ENCODE data around the gene UBR2.
"Not testable (repeated sequence)": the region's sequence is repeated elsewhere in the genome, so short reads cannot be mapped to it uniquely, and the experiment has no call there.

The UBR2 gene

DNA sequence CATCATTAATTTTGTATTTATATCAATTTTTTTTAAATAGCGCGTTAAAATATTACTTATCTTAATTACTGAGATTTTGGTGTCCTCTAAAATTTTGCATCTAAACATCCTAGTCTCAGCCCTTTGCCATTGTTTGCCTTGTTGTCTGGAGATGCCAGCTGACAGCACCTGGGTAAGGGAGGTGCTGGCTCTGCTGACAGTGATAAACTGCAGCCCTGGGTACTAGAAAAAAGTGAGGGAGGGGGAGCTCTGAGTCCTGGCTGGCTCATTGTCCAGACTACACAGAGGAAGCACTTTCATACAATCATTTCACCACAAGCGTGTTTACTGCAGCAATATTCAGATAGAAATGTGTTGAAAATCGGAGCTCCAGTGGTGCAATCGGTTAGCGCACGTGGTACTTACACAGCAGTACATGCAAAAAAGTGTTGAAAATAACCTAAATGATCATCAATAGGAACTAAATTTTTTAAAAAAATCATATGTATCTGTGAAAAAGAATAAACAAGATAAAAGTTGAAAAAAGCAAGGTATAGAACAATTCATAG, 18.5 kb upstream of the UBR2 start:
- no peak overlapping the region for H3K4me3 Mint-ChIP-seq
- H3K9me3 Mint-ChIP-seq, result no peaks in the 10 kb centered on the region

DNA sequence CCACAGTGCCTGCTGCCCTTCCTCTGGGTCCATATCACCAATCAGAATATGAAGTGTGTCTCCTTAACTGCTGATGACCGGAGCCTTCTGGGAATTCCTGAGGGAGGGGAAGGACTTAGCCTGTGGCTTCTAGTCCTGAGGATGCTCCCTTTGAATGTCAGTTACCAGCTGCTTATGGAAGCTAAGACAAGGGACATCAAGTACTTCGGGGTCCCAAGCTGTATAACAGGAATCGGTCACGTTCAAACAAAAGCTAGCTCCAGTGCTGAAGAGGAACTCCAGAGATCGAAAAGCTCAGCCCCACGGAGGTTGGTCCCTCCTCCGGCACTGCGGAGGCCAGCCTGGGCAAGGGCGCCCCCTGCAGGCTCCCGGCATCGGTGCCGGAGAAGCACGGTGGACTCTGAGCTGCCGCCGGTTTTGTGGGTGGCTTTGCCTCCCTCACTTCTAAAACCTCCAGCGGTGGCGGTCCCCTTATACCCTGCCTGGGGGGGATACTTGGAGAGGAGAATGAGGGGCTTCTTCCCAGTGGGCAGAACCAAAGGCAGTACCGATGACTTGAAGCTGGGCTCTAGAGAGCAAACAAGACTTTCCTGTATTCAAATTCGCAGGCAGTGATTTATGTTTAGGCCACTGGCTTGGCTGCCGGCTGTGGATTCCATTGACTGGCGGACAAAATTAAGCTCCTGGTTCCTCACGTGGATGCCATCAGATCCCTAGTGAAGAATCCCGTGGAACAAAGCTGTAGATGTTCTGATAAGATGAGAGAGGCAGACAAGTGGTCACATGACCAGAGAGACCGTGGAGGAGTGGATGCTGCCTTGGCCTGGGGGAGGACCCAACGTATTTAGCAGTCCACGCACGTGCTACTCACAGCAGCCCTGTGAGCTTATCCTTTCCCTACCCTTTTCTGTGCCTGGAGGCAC, 16.2 kb upstream of the UBR2 start:
- ATAC-seq (peak; percentile 100), DNase-seq (peak; percentile 89 to 90)
- Mint-ChIP-seq H3K27ac (peak overlapping the region; percentile 74 to 91), H3K4me3 (peak overlapping the region; percentile 78), H3K4me1 (peaks cover 13% of the 10 kb centered on the region), H3K27me3 (peaks cover 20% of the 10 kb centered on the region), H3K9me3 (no peaks in the 10 kb centered on the region)

More for the DNA sequence above, 18.5 kb upstream of the UBR2 start:
- Mint-ChIP-seq H3K4me1 (peaks cover 13% of the 10 kb centered on the region), H3K27ac (no peak overlapping the region), H3K27me3 (peaks cover 3% of the 10 kb centered on the region)
- DNase-seq (no peak), ATAC-seq (no peak)

DNA sequence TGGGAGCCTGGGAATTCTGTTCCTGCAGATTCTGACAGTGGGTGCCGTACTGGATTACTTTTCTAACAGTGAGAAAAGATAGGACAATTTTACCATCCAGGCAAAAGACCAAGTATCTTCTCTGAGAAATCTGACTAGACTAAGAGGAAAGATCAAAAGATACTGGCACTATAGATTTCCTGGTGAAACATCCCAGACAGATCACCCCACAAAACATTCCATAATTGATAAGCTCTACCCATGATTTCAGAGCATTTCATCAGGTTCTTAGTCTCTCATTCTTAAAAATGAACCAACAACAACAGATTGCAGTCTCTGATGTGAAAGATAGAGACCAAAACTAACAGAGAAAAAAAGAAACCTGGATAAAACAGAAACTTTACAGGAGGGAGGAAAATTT, 13.6 kb upstream of the UBR2 start:
- Mint-ChIP-seq H3K9me3 (no peaks in the 10 kb centered on the region), H3K27me3 (peaks cover 29% of the 10 kb centered on the region), H3K4me1 (peaks cover 21% of the 10 kb centered on the region), H3K27ac (no peak overlapping the region), H3K4me3 (no peak overlapping the region)
- DNase-seq (no peak), ATAC-seq (no peak)

DNA sequence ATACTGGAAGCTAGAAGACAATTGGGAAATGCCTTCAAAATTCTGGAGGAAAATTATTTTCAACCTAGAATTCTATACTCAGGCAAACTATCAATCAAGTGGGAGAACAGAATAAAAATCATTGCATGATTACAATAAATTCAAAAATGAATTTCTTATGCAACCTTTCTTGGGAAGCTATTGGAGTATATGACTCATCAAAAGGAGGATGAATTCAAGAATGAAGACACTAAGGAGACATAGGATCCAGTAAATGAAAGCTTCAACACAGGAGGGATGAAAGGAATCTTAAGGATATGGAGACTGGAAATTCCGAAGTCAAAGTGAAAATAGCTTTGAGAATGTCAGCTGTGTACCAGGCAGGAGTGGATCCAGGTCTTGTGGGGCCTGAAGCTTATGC, 12.6 kb upstream of the UBR2 start:
- Mint-ChIP-seq H3K27ac (no peak overlapping the region), H3K27me3 (peaks cover 29% of the 10 kb centered on the region), H3K4me1 (peaks cover 21% of the 10 kb centered on the region), H3K4me3 (no peak overlapping the region), H3K9me3 (no peaks in the 10 kb centered on the region)
- ATAC-seq, result no peak
- no peak for DNase-seq

DNA sequence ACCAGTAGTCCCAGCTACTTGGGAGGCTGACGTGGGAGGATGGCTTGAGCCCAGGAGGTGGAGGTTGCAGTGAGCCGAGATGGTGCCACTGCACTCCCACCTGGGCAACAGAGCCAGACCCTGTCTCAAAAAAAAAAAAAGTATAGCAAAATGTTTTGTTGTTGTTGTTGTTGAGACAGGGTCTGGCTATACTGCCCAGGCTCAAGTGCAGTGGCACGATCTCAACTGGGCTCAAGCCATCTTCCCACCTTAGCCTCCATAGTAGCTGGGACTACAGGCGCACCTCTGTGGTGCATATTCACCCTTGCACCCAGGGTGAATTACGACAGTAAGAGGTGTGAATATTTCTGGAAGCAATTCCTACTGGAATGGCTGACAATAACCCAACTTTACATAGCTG, 11.4 kb upstream of the UBR2 start:
- Mint-ChIP-seq H3K9me3 (no peaks in the 10 kb centered on the region), H3K4me1 (peaks cover 16% of the 10 kb centered on the region), H3K4me3 (no peak overlapping the region), H3K27me3 (peaks cover 29% of the 10 kb centered on the region), H3K27ac (no peak overlapping the region)
- ATAC-seq, result no peak
- no peak for DNase-seq

DNA sequence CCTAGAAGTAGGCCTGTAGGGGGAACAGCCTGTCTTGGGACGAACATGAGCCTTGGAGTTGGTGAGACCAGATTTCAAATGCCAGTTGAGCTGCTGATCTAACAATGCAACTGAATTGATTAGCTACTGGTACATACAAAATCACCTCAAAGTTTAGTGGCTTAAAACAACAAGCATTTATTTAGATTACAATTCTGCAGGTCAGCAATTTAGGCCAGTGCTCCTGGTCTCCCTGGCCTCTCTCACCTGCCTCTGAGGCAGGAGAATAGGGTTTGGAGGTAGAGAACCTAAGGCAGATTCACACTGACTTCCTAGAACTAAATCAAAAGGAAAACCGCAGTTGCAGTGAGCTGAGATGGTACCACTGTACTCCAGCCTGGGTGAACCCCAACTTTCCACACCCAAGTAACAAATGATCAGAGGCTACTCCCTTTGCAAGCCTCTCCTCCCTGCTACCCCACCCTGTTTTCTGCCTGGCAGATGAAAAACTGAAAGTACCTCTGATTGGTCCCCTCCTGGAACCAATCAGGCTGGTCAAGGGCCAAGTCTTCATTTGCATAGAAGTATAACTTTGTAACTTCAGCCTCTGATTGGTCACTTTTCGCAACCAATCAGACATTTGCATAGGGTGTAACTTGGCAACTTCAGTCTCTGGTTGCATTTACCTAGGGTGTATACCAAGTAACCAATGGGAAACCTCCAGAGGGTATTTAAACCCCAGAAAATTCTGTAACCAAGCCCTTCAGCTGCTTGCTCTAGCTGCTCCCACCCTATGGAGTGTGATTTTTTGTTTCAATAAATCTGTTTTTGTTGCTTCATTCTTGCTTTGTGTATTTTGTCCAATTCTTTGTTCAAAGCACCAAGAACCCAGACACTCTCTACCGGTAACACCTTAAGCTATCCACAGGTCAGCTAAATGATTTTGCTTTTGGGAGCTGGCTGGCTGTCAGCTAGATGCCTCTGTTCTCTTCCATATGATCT, 8.1 kb upstream of the UBR2 start:
- Mint-ChIP-seq H3K9me3 (no peaks in the 10 kb centered on the region), H3K27me3 (peaks cover 21% of the 10 kb centered on the region), H3K4me1 (peaks cover 8% of the 10 kb centered on the region), H3K27ac (no peak overlapping the region), H3K4me3 (no peak overlapping the region)
- ATAC-seq, result peak; percentile 52
- no peak for DNase-seq

DNA sequence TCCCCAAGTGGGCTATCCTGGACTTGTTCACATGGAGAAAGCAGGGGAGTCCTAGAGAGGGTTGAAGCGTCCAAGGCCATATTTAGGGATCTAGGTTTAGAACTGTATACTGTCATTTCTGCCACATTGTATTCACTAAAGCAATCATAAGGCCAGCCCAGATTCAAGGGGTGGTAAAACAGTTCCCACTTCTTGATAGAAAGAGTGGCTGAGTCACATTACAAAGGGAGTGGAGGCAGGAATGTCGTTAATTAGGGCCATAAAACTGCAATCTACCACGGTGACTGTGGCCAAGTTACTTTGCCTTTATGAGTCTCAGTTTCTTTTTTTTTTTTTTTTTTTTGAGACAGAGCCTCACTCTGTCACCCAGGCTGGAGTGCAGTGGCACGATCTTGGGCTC, 7.4 kb upstream of the UBR2 start:
- Mint-ChIP-seq H3K4me3 (no peak overlapping the region), H3K4me1 (peaks cover 8% of the 10 kb centered on the region), H3K27me3 (peaks cover 16% of the 10 kb centered on the region), H3K9me3 (no peaks in the 10 kb centered on the region), H3K27ac (no peak overlapping the region)
- ATAC-seq, result no peak
- DNase-seq, result no peak

DNA sequence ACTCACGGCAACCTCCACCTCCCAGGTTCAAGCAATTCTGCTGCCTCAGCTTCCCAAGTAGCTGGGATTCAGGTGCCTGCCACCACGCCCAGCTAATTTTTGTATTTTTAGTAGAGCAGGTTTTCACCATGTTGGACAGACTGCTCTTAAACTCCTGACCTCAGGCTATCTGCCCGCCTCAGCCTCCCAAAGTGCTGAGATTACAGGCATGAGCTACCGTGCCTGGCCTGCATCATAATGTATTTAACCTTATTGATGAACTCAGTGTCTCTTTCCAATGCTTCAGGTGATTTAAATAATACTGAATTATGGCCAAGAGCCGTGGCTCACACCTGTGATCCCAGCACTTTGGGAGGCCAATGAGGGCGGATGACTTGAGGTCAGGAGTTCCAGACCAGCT, 4.6 kb upstream of the UBR2 start:
- not testable (repeated sequence) for H3K9me3 Mint-ChIP-seq, H3K4me1 Mint-ChIP-seq, DNase-seq, H3K4me3 Mint-ChIP-seq, H3K27me3 Mint-ChIP-seq, ATAC-seq
- H3K27ac Mint-ChIP-seq, result peak overlapping the region in 1 of 2 donors; percentile 41

DNA sequence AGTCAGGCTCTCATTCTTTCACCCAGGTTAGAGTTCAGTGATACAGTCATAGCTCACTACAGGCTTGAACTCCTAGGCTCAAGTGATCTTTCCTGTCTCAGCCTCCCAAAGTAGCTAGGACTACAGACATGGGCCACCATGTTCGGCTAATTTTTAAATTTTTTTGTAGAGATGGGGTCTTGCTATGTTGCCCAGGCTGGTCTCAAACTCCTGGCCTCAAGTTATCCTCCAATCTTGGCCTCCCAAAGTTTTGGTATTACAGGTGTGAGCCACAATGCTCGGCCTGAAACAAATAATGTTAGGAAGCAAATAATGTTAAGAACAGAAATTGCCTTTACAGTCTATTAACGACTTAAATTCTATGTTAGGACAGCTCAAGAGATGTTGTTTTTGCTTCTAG, 1.8 kb upstream of the UBR2 start:
- ATAC-seq, result no peak
- DNase-seq, result no peak
- peaks cover 29% of the 10 kb centered on the region for H3K4me1 Mint-ChIP-seq
- no peak overlapping the region for H3K4me3 Mint-ChIP-seq
- H3K9me3 Mint-ChIP-seq, result no peaks in the 10 kb centered on the region
- H3K27me3 Mint-ChIP-seq, result no peaks in the 10 kb centered on the region
- no peak overlapping the region for H3K27ac Mint-ChIP-seq

DNA sequence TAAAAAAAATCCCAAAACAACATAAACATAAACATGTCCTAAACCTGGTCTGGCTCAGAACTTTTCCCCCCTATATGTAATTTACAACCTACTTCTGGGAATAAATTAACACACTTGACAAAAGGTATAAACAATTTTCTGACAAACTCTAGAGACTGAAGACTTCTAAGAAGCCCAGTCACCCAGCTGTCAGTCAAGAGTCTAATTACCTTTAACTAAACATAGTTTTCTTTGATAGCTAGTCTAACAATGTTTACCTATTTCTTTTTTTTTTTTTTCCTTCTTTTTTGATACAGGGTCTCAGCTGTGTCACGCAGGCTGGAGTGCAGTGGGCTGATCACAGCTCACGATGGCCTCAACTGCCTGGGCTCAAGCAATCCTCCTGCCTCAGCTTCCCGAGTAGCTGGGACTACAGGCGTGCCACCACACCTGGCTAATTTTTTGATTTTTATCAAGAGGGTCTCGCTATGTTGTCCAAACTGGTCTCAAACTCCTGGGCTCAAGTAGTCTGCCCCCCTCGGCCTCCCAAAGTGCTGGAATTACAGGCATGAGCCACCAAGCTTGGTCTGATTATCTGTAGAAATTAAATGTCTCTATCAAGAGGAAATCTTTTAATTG, 932 bp upstream of the UBR2 start:
- no peaks in the 10 kb centered on the region for H3K27me3 Mint-ChIP-seq
- no peak for ATAC-seq
- H3K9me3 Mint-ChIP-seq, result no peaks in the 10 kb centered on the region
- no peak for DNase-seq
- no peak overlapping the region for H3K27ac Mint-ChIP-seq
- peak overlapping the region; percentile 92 to 98 for H3K4me3 Mint-ChIP-seq
- peaks cover 34% of the 10 kb centered on the region for H3K4me1 Mint-ChIP-seq

DNA sequence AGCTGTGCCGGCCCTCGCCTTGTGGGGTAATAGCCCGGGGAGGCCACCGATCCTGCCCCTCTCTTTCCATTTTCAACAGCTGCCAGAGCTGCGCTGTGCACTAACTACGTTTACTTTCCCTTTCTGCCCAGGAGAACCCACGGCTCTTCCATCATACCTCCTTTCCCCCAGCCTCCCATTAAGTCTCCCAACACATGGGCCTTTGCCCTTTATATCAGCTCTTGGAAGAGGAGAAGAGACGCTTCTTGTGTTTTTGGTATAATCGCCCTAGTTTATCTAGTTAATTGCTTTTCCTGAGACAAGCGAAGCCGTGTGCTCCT, 637 bp downstream of the UBR2 start:
- Mint-ChIP-seq H3K27ac (peak overlapping the region; percentile 97 to 98), H3K27me3 (no peaks in the 10 kb centered on the region), H3K4me3 (peak overlapping the region; percentile 92 to 98), H3K9me3 (no peaks in the 10 kb centered on the region), H3K4me1 (peaks cover 34% of the 10 kb centered on the region)
- ATAC-seq, result peak; percentile 46
- DNase-seq, result no peak

DNA sequence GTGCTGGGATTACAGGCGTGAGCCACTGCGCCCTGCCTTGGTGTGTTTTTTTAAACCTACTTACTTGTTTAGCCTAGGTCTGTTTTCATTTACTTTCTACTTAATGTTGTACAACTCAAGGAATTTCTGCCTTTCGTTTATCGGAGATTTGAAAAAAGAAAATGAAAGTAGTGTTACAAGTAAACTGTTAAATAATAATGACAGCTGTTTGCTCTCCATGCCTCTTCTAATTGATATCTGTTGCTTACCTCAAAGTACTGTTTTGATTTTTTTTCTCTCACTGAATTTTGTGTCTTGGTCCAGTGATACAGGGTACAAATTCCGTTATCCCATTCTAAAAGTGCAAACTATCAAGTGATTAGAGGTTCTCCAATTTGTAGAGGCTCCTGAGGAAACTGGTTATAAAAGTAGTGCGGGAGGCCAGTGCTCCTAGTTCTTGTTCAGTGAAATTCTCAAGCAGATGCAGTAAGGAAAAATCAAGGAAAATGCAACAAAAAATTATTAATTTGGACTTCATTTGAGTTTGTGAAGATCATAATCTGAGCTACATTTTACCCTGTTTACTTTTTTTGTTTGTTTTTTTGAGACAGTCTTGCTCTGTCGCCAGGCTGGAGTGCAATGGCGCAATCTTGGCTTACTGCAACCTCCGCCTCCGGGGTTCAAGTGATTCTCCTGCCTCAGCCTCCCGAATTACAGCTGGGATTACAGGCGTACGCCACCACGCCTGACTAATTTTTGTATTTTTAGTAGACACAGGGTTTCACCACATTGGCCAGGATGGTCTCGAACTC, 2.2 kb downstream of the UBR2 start:
- peaks cover 42% of the 10 kb centered on the region for H3K4me1 Mint-ChIP-seq
- DNase-seq (no peak), ATAC-seq (no peak)
- H3K4me3 Mint-ChIP-seq, result peak overlapping the region; percentile 92 to 98
- H3K9me3 Mint-ChIP-seq, result no peaks in the 10 kb centered on the region
- H3K27ac Mint-ChIP-seq, result peak overlapping the region in 1 of 2 donors; percentile 87
- no peaks in the 10 kb centered on the region for H3K27me3 Mint-ChIP-seq

DNA sequence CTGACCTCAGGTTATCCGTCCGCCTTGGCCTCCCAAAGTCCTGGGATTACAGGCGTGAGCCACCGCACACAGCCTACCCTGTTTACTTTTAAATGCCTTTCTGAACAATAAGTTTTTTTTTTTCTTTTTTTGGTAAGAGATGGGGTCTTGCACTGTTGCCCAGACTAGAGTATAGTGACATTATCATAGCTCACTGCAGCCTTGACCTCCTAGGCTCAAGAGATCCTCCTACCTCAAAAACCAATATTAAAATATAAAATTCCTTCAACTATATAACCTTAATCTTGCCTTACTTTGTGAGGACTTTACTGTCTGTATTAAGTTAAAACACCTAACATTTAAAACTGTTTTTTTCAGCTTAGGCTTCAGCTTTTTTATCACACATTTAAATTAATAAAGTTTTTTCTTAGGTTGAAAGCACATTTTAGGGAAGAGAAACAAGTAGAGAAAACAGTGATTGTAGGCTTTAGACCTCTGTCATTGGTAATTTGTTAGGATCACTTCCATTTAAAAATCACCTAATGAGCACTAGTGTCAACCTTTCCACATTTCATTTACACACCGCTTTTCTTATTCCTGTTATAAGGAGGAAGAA, 2.9 kb downstream of the UBR2 start:
- DNase-seq (no peak), ATAC-seq (no peak)
- no peaks in the 10 kb centered on the region for H3K9me3 Mint-ChIP-seq
- peak overlapping the region; percentile 92 to 98 for H3K4me3 Mint-ChIP-seq
- H3K27me3 Mint-ChIP-seq, result no peaks in the 10 kb centered on the region
- no peak overlapping the region for H3K27ac Mint-ChIP-seq
- peaks cover 42% of the 10 kb centered on the region for H3K4me1 Mint-ChIP-seq

DNA sequence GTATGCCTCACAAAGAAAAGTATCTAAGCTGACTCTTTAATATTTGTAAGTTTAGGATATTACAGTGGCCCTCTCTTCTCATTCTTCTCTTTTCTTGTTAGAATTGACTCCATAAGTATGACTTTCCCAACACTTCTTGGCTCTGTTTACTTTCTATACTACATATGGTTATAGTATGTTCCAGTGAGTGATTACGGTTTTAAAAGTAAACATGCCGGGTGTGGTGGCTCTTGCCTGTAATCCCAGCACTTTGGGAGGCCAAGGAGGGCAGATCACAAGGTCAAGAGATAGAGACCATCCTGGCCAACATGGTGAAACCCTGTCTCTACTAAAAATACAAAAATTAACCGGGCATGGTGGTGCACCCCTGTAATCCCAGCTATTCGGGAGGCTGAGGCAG, 3.4 kb downstream of the UBR2 start:
- not testable (repeated sequence) for H3K27me3 Mint-ChIP-seq, DNase-seq, H3K9me3 Mint-ChIP-seq, H3K27ac Mint-ChIP-seq, ATAC-seq
- H3K4me1 Mint-ChIP-seq, result peaks cover 46% of the 10 kb centered on the region
- peak overlapping the region in 1 of 2 donors; percentile 3 for H3K4me3 Mint-ChIP-seq

Data from stimulated activated naive CD8-positive, alpha-beta T cell treated with anti-CD3 and anti-CD28 coated beads, Interleukin-15, amount 100 ng/mL, for 72 hours (primary cell).